GM12873 (cell line): ENCODE data around the gene ZNF571.

Source experiments
- CTCF ChIP-seq: IDR thresholded peaks from 2 replicates; pipeline ENCODE4 v1.5.1; 2012; ENCODE audit warnings: low read depth, mild to moderate bottlenecking, moderate library complexity, low read length, control low read depth; ENCODE audit not compliant: insufficient read depth; ENCODE audit errors: missing control alignments

ZNF571 gene

GRCh38 chr19:37564624-37565369, 29.8 kb downstream of the ZNF571 start:
- TF ChIP-seq CTCF = no peak

GRCh38 chr19:37563518-37563917, 31.1 kb downstream of the ZNF571 start:
- TF ChIP-seq CTCF = no peak

- TF ChIP-seq CTCF = peak; percentile 67
Measured at GRCh38 chr19:37551129-37551993, 43.2 kb downstream of the ZNF571 start.

- no peak for TF ChIP-seq CTCF
Measured at GRCh38 chr19:37537391-37537947, 57.1 kb downstream of the ZNF571 start.

GRCh38 chr19:37519890-37520289, 74.7 kb downstream of the ZNF571 start:
- TF ChIP-seq CTCF = no peak
